Measurements from ENCODE around the gene CUX1.

The CUX1 gene

GRCh38 chr7:102232611-102233286, 415.3 kb downstream of the CUX1 start (continued):
- TF ChIP-seq CREB5 (CRISPR knock-in tag; IDR thresholded peaks at IDR 0.05; ENCODE audit: low read depth): no peak
- no peak for TF ChIP-seq BACH2 (CRISPR knock-in tag; IDR thresholded peaks at IDR 0.05; ENCODE audit: borderline replicate concordance)
- no peak for TF ChIP-seq TCF4 (CRISPR knock-in tag; IDR thresholded peaks at IDR 0.05; ENCODE audit: borderline replicate concordance)
- no peak for TF ChIP-seq PPARA (CRISPR knock-in tag; IDR thresholded peaks at IDR 0.05; ENCODE audit: borderline replicate concordance)
- TF ChIP-seq ZNF565 (CRISPR knock-in tag; conservative IDR thresholded peaks at IDR 0.05; ENCODE audit: low read depth): no peak
- no peak for TF ChIP-seq TSHZ2 (CRISPR knock-in tag; IDR thresholded peaks at IDR 0.05)
- no peak for TF ChIP-seq GLIS3 (CRISPR knock-in tag; IDR thresholded peaks at IDR 0.05)
- no peak for TF ChIP-seq ESRRG (CRISPR knock-in tag; IDR thresholded peaks at IDR 0.05)
- no peak for TF ChIP-seq CSDC2 (CRISPR knock-in tag; IDR thresholded peaks at IDR 0.05)

GRCh38 chr7:102234131-102234530, 416.7 kb downstream of the CUX1 start:
- TF ChIP-seq GLIS3 (CRISPR knock-in tag; IDR thresholded peaks at IDR 0.05) (no peak), CSRNP3 (CRISPR knock-in tag; IDR thresholded peaks at IDR 0.05) (no peak), ZNF8 (CRISPR knock-in tag; IDR thresholded peaks at IDR 0.05) (no peak), ZFP30 (CRISPR knock-in tag; IDR thresholded peaks at IDR 0.05) (no peak), OSR1 (CRISPR knock-in tag; IDR thresholded peaks at IDR 0.05) (no peak), PATZ1 (CRISPR knock-in tag; IDR thresholded peaks at IDR 0.05; ENCODE audit: borderline replicate concordance) (no peak), ESRRG (CRISPR knock-in tag; IDR thresholded peaks at IDR 0.05) (no peak), RARB (CRISPR knock-in tag; IDR thresholded peaks at IDR 0.05) (no peak), ZC3H10 (CRISPR knock-in tag; IDR thresholded peaks at IDR 0.05) (no peak)
- no peak for ATAC-seq

GRCh38 chr7:102234801-102235550, 417.6 kb downstream of the CUX1 start:
- ATAC-seq: no peak
- no peak for TF ChIP-seq BACH2 (CRISPR knock-in tag; IDR thresholded peaks at IDR 0.05; ENCODE audit: borderline replicate concordance)
- TF ChIP-seq PPARA (CRISPR knock-in tag; IDR thresholded peaks at IDR 0.05; ENCODE audit: borderline replicate concordance): no peak
- no peak for TF ChIP-seq ZC3H10 (CRISPR knock-in tag; IDR thresholded peaks at IDR 0.05)
- no peak for TF ChIP-seq ZNF8 (CRISPR knock-in tag; IDR thresholded peaks at IDR 0.05)
- TF ChIP-seq ZNF70 (CRISPR knock-in tag; IDR thresholded peaks at IDR 0.05): no peak
- no peak for TF ChIP-seq ESRRG (CRISPR knock-in tag; IDR thresholded peaks at IDR 0.05)
- TF ChIP-seq ISL1 (CRISPR knock-in tag; IDR thresholded peaks at IDR 0.05): no peak
- TF ChIP-seq CSRNP3 (CRISPR knock-in tag; IDR thresholded peaks at IDR 0.05): no peak
- no peak for TF ChIP-seq OSR1 (CRISPR knock-in tag; IDR thresholded peaks at IDR 0.05)
- TF ChIP-seq SNAI2 (CRISPR knock-in tag; IDR thresholded peaks at IDR 0.05): no peak
- no peak for TF ChIP-seq TCF4 (CRISPR knock-in tag; IDR thresholded peaks at IDR 0.05; ENCODE audit: borderline replicate concordance)
- TF ChIP-seq POU6F1 (CRISPR knock-in tag; IDR thresholded peaks at IDR 0.05; ENCODE audit: borderline replicate concordance, low read depth): no peak
- TF ChIP-seq RARB (CRISPR knock-in tag; IDR thresholded peaks at IDR 0.05): no peak
- no peak for TF ChIP-seq GLIS3 (CRISPR knock-in tag; IDR thresholded peaks at IDR 0.05)
- no peak for TF ChIP-seq ZFP3 (CRISPR knock-in tag; IDR thresholded peaks at IDR 0.05)
- no peak for TF ChIP-seq TSHZ2 (CRISPR knock-in tag; IDR thresholded peaks at IDR 0.05)
- no peak for TF ChIP-seq ZNF565 (CRISPR knock-in tag; conservative IDR thresholded peaks at IDR 0.05; ENCODE audit: low read depth)

All from SK-N-SH treated with all-trans-retinoic acid at 6 μM for 48 hours (cell line).